K562 (cell line): ENCODE measurements around the gene CORO2A. TPM values are rescaled to one million over a fixed set of nuclear protein-coding genes. Genes with fewer than 3 reads are reported as not detected.

ENCODE experiments used
- CEBPG ChIP-seq, 3 experiments: fragments of 200-800 bp in 1 of 3; sonication (Bioruptor generic) in 1 of 3; sonication (generic) in 1 of 3; formaldehyde crosslinking in 1 of 3; IDR thresholded peaks in 2 of 3; conservative IDR thresholded peaks in 1 of 3; 2 replicates each; pipeline versions ENCODE4 v1.6.1 to v1.8.0; 2016 to 2022; ENCODE audit warnings: missing compliant biosample characterization in 2 of 3, missing genetic modification characterization in 2 of 3, mild to moderate bottlenecking in 1 of 3, missing genetic modification reagents in 1 of 3
- HOMEZ ChIP-seq: fragments of 250-450 bp; sonication (Bioruptor Pico); IDR thresholded peaks from 2 replicates; pipeline ENCODE4 v1.4.0; 2020; ENCODE audit warnings: mild to moderate bottlenecking, moderate library complexity
- NFE2 ChIP-seq: IDR thresholded peaks from 2 replicates; pipeline ENCODE4 v1.6.1; 2014; ENCODE audit warnings: antibody characterized with exemption, low read depth
- SMAD3 ChIP-seq: fragments of 450-650 bp; formaldehyde crosslinking; conservative IDR thresholded peaks from 2 replicates; pipeline ENCODE4 v1.4.0; 2020; ENCODE audit warnings: mild to moderate bottlenecking
- TCFL5 ChIP-seq: fragments of 250-450 bp; sonication (Bioruptor Pico); conservative IDR thresholded peaks from 2 replicates; pipeline ENCODE4 v1.6.1; 2021; ENCODE audit warnings: mild to moderate bottlenecking, moderate library complexity, matching md5 sums
- ZBTB12 ChIP-seq: fragments of 250-450 bp; sonication (Bioruptor Pico); IDR thresholded peaks from 2 replicates; pipeline ENCODE4 v1.4.0; 2020
- polyA plus RNA-seq, 8 experiments: library from polyadenylated mRNA; depleted of rRNA in 4 of 8; stranded (reverse) in 5 of 8; unstranded in 3 of 8; fragments of >200 nt; fragmentation: Nextera tagmentation in 2 of 8; fragmentation: Illumina TruSeq in 1 of 8; extraction: Ambion mirVana in 2 of 8; extraction: Trizol in 1 of 8; gene quantifications; 2 replicates each; pipeline versions ENCODE4 v1.2.1 to v1.2.3, GENCODE V29; 2011 to 2014; ENCODE audit warnings: inconsistent platforms in 1 of 8, missing spikeins in 1 of 8
- total RNA-seq, 7 experiments: library from RNA; depleted of rRNA in 6 of 7; stranded (reverse); fragments of >200 nt in 6 of 7; fragmentation: Illumina TruSeq in 2 of 7; extraction: Trizol in 2 of 7; gene quantifications; 2 replicates each; pipeline versions ENCODE4 v1.2.1 to v1.2.3, GENCODE V29; 2011 to 2021; ENCODE audit warnings: low replicate concordance in 1 of 7
- TF ChIP-seq, protein P1 (sequence below): fragments of 150-350 bp; IDR thresholded peaks from 2 replicates; pipeline ENCODE4 v1.6.1; 2014; ENCODE audit warnings: low read depth, mild to moderate bottlenecking, low read length, borderline replicate concordance

Gene CORO2A
- total and polyA plus RNA-seq, 9 of the 15 experiments (the other 6 are each of a cell fraction or from before 2014, with no cell fraction given) = 9.5 to 26.6 (median 18.0) TPM

DNA sequence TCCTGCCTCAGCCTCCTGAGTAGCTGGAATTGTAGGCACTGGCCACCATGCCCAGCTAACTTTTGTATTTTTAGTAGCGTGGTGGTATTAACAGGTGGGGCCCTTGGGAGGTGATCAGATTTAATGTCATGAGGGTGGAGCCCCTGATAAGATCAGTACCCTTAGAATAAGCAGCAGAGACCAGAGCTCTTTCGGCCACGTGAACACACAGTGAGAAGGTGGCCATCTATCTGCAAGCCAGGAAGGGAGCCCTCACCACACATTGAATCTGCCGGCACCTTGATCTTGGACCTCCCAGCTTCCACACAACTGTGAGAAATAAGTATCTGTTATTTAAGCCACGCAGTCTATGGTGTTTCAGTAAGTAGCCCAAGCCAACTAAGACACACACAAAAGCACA is 40.5 kb upstream of the CORO2A start (continued):
- TF ChIP-seq HOMEZ (CRISPR knock-in tag) (no peak), NFE2 (no peak), SMAD3 (CRISPR knock-in tag) (no peak), TCFL5 (CRISPR knock-in tag) (no peak), ZBTB12 (CRISPR knock-in tag) (no peak), CEBPG (CRISPR knock-in tag; IDR thresholded peaks at IDR 0.05) (no peak), CEBPG (tag; conservative IDR thresholded peaks at IDR 0.05 in 1 of 2, IDR thresholded peaks at IDR 0.05 in 1 of 2) (no peak)
- TF ChIP-seq, protein P1, sequence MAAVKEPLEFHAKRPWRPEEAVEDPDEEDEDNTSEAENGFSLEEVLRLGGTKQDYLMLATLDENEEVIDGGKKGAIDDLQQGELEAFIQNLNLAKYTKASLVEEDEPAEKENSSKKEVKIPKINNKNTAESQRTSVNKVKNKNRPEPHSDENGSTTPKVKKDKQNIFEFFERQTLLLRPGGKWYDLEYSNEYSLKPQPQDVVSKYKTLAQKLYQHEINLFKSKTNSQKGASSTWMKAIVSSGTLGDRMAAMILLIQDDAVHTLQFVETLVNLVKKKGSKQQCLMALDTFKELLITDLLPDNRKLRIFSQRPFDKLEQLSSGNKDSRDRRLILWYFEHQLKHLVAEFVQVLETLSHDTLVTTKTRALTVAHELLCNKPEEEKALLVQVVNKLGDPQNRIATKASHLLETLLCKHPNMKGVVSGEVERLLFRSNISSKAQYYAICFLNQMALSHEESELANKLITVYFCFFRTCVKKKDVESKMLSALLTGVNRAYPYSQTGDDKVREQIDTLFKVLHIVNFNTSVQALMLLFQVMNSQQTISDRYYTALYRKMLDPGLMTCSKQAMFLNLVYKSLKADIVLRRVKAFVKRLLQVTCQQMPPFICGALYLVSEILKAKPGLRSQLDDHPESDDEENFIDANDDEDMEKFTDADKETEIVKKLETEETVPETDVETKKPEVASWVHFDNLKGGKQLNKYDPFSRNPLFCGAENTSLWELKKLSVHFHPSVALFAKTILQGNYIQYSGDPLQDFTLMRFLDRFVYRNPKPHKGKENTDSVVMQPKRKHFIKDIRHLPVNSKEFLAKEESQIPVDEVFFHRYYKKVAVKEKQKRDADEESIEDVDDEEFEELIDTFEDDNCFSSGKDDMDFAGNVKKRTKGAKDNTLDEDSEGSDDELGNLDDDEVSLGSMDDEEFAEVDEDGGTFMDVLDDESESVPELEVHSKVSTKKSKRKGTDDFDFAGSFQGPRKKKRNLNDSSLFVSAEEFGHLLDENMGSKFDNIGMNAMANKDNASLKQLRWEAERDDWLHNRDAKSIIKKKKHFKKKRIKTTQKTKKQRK = no peak
- TF ChIP-seq, all 486 proteins: peak for 0
